ENCODE results near the gene ANKRD29.

- no peak for TF ChIP-seq RAD21 (IDR thresholded peaks at IDR 0.05; ENCODE audit: low read length)
- TF ChIP-seq CTCF (conservative IDR thresholded peaks at IDR 0.05; ENCODE audit: low read depth, low read length): no peak
- no peak for TF ChIP-seq RFX5 (IDR thresholded peaks at IDR 0.05; ENCODE audit: low read depth, low read length)
- TF ChIP-seq SMC3 (IDR thresholded peaks at IDR 0.05; ENCODE audit: low read depth, low read length): no peak
- TF ChIP-seq POLR2A (IDR thresholded peaks at IDR 0.05; ENCODE audit: low read depth, low read length): no peak
- no peak for TF ChIP-seq NFE2L2 (IDR thresholded peaks at IDR 0.05; ENCODE audit: low read depth, low read length)
- TF ChIP-seq BHLHE40 (IDR thresholded peaks at IDR 0.05; ENCODE audit: low read depth, low read length): no peak
- no peak for TF ChIP-seq USF2 (IDR thresholded peaks at IDR 0.05; ENCODE audit: low read depth, low read length)
- no peak for TF ChIP-seq MAFK (IDR thresholded peaks at IDR 0.05; ENCODE audit: low read depth, low read length)
- TF ChIP-seq RCOR1 (IDR thresholded peaks at IDR 0.05; ENCODE audit: insufficient replicate concordance, low read length): no peak
- no peak for TF ChIP-seq MXI1 (IDR thresholded peaks at IDR 0.05; ENCODE audit: borderline replicate concordance, low read depth, low read length)
Measured at GRCh38 chr18:23694637-23695430, 32.1 kb upstream of the ANKRD29 start.

Measured in IMR-90 (cell line).